Measurements from ENCODE around the gene SLC26A6.

DNA sequence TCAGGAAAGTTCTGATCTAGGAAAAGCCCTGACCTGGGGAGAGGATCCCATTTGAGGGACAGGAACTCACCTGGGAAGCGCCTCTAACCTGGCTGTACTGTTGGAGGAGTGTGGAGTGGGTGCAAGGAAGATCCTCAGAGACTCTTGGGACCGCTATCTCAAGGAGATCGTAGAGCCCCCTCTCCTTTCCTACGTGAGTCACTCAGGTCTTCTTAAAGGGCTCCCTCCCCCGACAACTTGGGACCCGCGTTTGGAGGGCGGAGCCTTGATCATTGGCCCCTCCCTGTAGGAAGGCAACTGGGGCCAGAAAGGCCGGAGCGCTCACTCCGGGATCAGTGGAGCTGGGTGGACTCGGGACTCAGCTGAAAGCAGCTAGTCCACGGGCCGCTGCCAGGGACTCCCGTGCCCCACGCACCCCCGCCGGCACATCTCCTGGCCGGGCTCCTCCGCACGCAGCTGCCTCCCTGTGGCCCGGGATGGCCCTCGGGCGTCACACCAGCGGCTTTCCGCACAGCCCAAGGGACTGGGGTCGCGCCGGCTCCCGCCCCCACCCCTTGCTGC lies 520 bp downstream of the SLC26A6 start:
- TF ChIP-seq POLR2A (IDR thresholded peaks at IDR 0.05) = no peak
- TF ChIP-seq, protein P1, sequence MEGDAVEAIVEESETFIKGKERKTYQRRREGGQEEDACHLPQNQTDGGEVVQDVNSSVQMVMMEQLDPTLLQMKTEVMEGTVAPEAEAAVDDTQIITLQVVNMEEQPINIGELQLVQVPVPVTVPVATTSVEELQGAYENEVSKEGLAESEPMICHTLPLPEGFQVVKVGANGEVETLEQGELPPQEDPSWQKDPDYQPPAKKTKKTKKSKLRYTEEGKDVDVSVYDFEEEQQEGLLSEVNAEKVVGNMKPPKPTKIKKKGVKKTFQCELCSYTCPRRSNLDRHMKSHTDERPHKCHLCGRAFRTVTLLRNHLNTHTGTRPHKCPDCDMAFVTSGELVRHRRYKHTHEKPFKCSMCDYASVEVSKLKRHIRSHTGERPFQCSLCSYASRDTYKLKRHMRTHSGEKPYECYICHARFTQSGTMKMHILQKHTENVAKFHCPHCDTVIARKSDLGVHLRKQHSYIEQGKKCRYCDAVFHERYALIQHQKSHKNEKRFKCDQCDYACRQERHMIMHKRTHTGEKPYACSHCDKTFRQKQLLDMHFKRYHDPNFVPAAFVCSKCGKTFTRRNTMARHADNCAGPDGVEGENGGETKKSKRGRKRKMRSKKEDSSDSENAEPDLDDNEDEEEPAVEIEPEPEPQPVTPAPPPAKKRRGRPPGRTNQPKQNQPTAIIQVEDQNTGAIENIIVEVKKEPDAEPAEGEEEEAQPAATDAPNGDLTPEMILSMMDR (IDR thresholded peaks at IDR 0.05) = no peak
